GM12878 (cell line): Measurements from ENCODE around the gene ZNF559. TPM values are rescaled to one million over a fixed set of nuclear protein-coding genes. Genes with fewer than 3 reads are reported as not detected.
"Not testable (repeated sequence)": the region's sequence is repeated elsewhere in the genome, so short reads cannot be mapped to it uniquely, and the experiment has no call there.

Experiments
- ATAC-seq: fragments of 200-7000 bp; cut with Tn5 transposase; 3 replicates; pipeline ENCODE4 v1.9.1; 2020; ENCODE audit warnings: mild to moderate bottlenecking, moderate library complexity
- BruUV-seq: library from RNA; stranded (reverse); fragments of 400-500 nt; replicated peaks from 2 replicates; lab custom pipeline; 2021; lab: Mats Ljungman, UMichigan
- CTCF ChIA-PET: fragments of 300-600 bp; sonication (Branson Sonifier 250); formaldehyde crosslinking; extraction: SDS; loops from one replicate; lab custom pipeline; 2021; ENCODE audit warnings: inconsistent platforms; lab: Yijun Ruan, JAX
- POLR2A ChIA-PET: fragments of 350-600 bp; formaldehyde crosslinking; extraction: SDS; loops from one replicate; lab custom pipeline; 2021; ENCODE audit warnings: inconsistent platforms; lab: Charles Lee
- RAD21 ChIA-PET: fragments of 300-600 bp; sonication (Branson Sonifier 250); formaldehyde crosslinking; loops from one replicate; lab custom pipeline; 2023; ENCODE audit warnings: antibody characterized with exemption; ENCODE audit not compliant: unreplicated experiment; lab: Charles Lee
- SMC1A ChIA-PET: fragments of 300-600 bp; sonication (Branson Sonifier 250); formaldehyde crosslinking; loops from one replicate; lab custom pipeline; 2023; ENCODE audit not compliant: unreplicated experiment, uncharacterized antibody; lab: Charles Lee
- DNase-seq: peaks from one replicate; pipeline ENCODE4 v3.0.0-alpha.2; 2011; ENCODE audit warnings: low read depth, low spot score
- FAIRE-seq: peaks from 3 replicates; lab custom pipeline; 2011; peaks lifted over from hg19 to GRCh38; lab: Jason Lieb, UNC
- H2AFZ ChIP-seq: 2 replicates; pipeline ENCODE4 v1.6.0; 2011; ENCODE audit warnings: low read depth, low read length, control low read depth; ENCODE audit not compliant: control insufficient read depth
- H3K27ac ChIP-seq: 2 replicates; pipeline ENCODE4 v1.5.1; 2011; ENCODE audit warnings: control low read depth; ENCODE audit not compliant: control insufficient read depth, insufficient read depth
- H3K27me3 ChIP-seq, 2 experiments: replicated peaks in 1 of 2; 2 replicates each; pipeline versions ENCODE4 v1.6.0 to v1.6.1; 2011; ENCODE audit warnings: low read length in 1 of 2; ENCODE audit not compliant: control insufficient read depth in 2 of 2, insufficient read depth in 2 of 2
- H3K36me3 ChIP-seq, 2 experiments: 2 replicates each; pipeline ENCODE4 v1.5.1; 2011; ENCODE audit warnings: low read length in 1 of 2; ENCODE audit not compliant: control insufficient read depth in 2 of 2, insufficient read depth in 2 of 2
- H3K4me1 ChIP-seq: 2 replicates; pipeline ENCODE4 v1.6.1; 2011; ENCODE audit warnings: mild to moderate bottlenecking, low read length, moderate library complexity, mixed read lengths; ENCODE audit not compliant: control insufficient read depth, insufficient read depth
- H3K4me2 ChIP-seq: 2 replicates; pipeline ENCODE4 v1.6.0; 2011; ENCODE audit warnings: control low read depth; ENCODE audit not compliant: control insufficient read depth, insufficient read depth
- H3K4me3 ChIP-seq: fragments of 200-600 bp; sonication (generic); 2 replicates; pipeline ENCODE4 v1.5.1; 2016
- H3K79me2 ChIP-seq: 2 replicates; pipeline ENCODE4 v1.6.0; 2011; ENCODE audit warnings: low read length; ENCODE audit not compliant: control insufficient read depth, insufficient read depth
- H3K9ac ChIP-seq: 2 replicates; pipeline ENCODE4 v1.8.0; 2011; ENCODE audit warnings: low read length, control low read depth, mixed read lengths; ENCODE audit not compliant: control insufficient read depth, insufficient read depth
- H3K9me3 ChIP-seq: replicated peaks from 3 replicates; pipeline ENCODE4 v1.5.1; 2011; ENCODE audit warnings: mild to moderate bottlenecking, low read length; ENCODE audit not compliant: control insufficient read depth, insufficient read depth
- H4K20me1 ChIP-seq: 2 replicates; pipeline ENCODE4 v1.6.0; 2011; ENCODE audit not compliant: control insufficient read depth, insufficient read depth
- WGBS: methylation state at CpG from one replicate; pipeline ENCODE4 v1.1.6; 2016; ENCODE audit warnings: low lambda C conversion rate; ENCODE audit not compliant: insufficient replicate concordance, insufficient coverage; ENCODE audit errors: missing lambda C conversion rate; 5-methylcytosine and 5-hydroxymethylcytosine counted together
- in situ Hi-C: fragments of 300-500 bp; cut with MboI; formaldehyde crosslinking; loops from 9 replicates; pipeline ENCODE4 v1.14.3; 2018; ENCODE audit warnings: mixed read lengths
- intact Hi-C: fragments of 100-400 bp; cut with micrococcal nuclease; formaldehyde crosslinking; loops from one replicate; pipeline ENCODE4 v1.14.2; 2022; ENCODE audit not compliant: unreplicated experiment
- polyA plus RNA-seq, 11 experiments: library from polyadenylated mRNA; depleted of rRNA in 4 of 11; unstranded in 6 of 11; stranded (reverse) in 5 of 11; fragments of >200 nt; fragmentation: Nextera tagmentation in 4 of 11; fragmentation: Illumina TruSeq in 1 of 11; extraction: Ambion mirVana in 4 of 11; extraction: Trizol in 1 of 11; gene quantifications; 1 replicate in 1 of 11; 2 replicates in 10 of 11; pipeline versions ENCODE4 v1.2.1 to v1.2.3, GENCODE V29; 2011 to 2016; ENCODE audit warnings: inconsistent platforms in 2 of 11, missing spikeins in 2 of 11, low read depth in 1 of 11
- total RNA-seq, 4 experiments: library from RNA; depleted of rRNA in 3 of 4; stranded (reverse); fragments of >200 nt in 3 of 4; fragmentation: Illumina TruSeq in 1 of 4; extraction: Trizol in 1 of 4; gene quantifications; 2 replicates each; pipeline versions ENCODE4 v1.2.1 to v1.2.3, GENCODE V29; 2013 to 2021
- TF ChIP-seq, protein P1 (sequence below): fragments of 450-650 bp; IDR thresholded peaks from 2 replicates; pipeline ENCODE4 v1.6.1; 2016; ENCODE audit warnings: mild to moderate bottlenecking, moderate library complexity, borderline replicate concordance

Gene ZNF559
- total and polyA plus RNA-seq, 10 of the 15 experiments (the other 5 are each of a cell fraction or from before 2014, with no cell fraction given), result 4.4 to 13.8 (median 9.8) TPM

DNA sequence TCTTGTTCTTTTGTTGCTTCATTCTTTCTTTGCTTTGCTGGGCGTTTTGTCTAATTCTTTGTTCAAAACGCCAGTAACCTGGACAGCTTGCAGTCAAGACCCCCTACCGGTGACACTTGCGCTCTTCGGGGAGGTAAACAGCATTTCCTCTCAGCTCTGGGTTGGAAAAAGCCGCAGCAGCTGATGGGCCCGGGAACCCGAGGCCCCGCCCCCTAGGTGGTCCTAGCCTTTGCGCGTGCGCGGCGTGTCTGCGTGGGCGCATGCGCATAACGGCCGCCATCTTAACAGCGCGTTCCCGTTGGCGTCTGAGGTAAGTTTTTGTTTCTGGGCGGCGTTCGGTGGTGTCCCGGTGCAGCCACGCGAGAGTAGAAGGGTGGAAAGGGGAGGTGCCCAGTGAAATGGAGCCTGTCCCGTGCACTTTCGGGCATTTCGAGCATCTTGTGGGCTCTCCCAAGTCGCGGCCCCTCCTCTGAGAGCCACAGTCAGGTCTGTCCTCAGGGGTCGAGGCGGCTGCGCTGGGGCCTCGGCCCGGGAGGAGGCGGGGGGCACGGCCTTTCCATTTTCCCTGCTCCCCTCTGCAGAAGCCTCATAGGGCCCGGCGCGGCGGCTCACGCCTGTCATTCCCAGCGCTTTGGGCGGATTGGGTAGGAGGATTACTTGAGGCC, at the start of gene ZNF559 (continued):
- TF ChIP-seq, protein P1, sequence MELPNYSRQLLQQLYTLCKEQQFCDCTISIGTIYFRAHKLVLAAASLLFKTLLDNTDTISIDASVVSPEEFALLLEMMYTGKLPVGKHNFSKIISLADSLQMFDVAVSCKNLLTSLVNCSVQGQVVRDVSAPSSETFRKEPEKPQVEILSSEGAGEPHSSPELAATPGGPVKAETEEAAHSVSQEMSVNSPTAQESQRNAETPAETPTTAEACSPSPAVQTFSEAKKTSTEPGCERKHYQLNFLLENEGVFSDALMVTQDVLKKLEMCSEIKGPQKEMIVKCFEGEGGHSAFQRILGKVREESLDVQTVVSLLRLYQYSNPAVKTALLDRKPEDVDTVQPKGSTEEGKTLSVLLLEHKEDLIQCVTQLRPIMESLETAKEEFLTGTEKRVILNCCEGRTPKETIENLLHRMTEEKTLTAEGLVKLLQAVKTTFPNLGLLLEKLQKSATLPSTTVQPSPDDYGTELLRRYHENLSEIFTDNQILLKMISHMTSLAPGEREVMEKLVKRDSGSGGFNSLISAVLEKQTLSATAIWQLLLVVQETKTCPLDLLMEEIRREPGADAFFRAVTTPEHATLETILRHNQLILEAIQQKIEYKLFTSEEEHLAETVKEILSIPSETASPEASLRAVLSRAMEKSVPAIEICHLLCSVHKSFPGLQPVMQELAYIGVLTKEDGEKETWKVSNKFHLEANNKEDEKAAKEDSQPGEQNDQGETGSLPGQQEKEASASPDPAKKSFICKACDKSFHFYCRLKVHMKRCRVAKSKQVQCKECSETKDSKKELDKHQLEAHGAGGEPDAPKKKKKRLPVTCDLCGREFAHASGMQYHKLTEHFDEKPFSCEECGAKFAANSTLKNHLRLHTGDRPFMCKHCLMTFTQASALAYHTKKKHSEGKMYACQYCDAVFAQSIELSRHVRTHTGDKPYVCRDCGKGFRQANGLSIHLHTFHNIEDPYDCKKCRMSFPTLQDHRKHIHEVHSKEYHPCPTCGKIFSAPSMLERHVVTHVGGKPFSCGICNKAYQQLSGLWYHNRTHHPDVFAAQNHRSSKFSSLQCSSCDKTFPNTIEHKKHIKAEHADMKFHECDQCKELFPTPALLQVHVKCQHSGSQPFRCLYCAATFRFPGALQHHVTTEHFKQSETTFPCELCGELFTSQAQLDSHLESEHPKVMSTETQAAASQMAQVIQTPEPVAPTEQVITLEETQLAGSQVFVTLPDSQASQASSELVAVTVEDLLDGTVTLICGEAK, result no peak

DNA sequence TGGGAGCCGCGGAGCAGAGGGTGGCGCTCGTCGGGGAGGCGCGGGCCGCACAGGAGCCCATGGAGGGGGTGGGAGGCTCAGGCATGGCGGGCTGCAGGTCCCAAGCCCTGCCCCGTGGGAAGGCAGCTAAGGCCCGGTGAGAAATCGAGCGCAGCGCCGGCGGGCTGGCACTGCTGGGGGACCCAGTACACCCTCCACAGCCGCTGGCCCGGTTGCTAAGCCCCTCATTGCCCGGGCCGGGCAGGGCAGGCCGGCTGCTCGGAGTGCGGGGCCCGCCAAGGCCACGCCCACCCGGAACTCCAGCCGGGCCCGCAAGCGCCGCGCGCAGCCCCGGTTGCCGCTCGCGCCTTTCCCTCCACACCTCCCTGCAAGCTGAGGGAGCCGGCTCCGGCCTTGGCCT, 40.5 kb upstream of the ZNF559 start:
- H3K79me2 ChIP-seq, H3K4me3 ChIP-seq, H3K4me1 ChIP-seq, H2AFZ ChIP-seq, BruUV-seq, H3K9me3 ChIP-seq, H3K36me3 ChIP-seq, H4K20me1 ChIP-seq, FAIRE-seq, in situ Hi-C loops, H3K4me2 ChIP-seq, POLR2A ChIA-PET, SMC1A ChIA-PET, intact Hi-C loops, H3K27ac ChIP-seq, ATAC-seq, RAD21 ChIA-PET, DNase-seq, H3K27me3 ChIP-seq, CTCF ChIA-PET, H3K9ac ChIP-seq: not testable (repeated sequence)
- WGBS, result 82% methylated on average over 32 of the region's 38 CpGs
